OCI-LY1 (cell line): Measurements from ENCODE around the gene TRIM7.

Source experiments
- H2AFZ ChIP-seq: fragments of 200-600 bp; sonication (generic), shearing (Covaris generic); 2 replicates; pipeline ENCODE4 v1.6.0; 2014; ENCODE audit warnings: antibody characterized with exemption, mild to moderate bottlenecking, low read length
- H3F3A ChIP-seq: fragments of 200-600 bp; sonication (generic), shearing (Covaris generic); 2 replicates; pipeline ENCODE4 v1.6.0; 2014; ENCODE audit warnings: mild to moderate bottlenecking, antibody characterized with exemption, low read length, moderate library complexity; ENCODE audit not compliant: insufficient read depth
- H3K27ac ChIP-seq: fragments of 200-600 bp; sonication (generic); 2 replicates; pipeline ENCODE4 v1.5.1; 2014; ENCODE audit warnings: low read length, mixed run types, mild to moderate bottlenecking, low read depth; ENCODE audit not compliant: poor library complexity, severe bottlenecking
- H3K27me3 ChIP-seq: fragments of 200-600 bp; sonication (generic); 2 replicates; pipeline ENCODE4 v1.6.0; 2014; ENCODE audit warnings: antibody characterized with exemption, mild to moderate bottlenecking, low read length, moderate library complexity; ENCODE audit not compliant: insufficient read depth
- H3K36me3 ChIP-seq: fragments of 200-600 bp; sonication (generic); 2 replicates; pipeline ENCODE4 v1.6.1; 2014; ENCODE audit warnings: mild to moderate bottlenecking, antibody characterized with exemption, low read length, moderate library complexity, mixed read lengths; ENCODE audit not compliant: insufficient read depth
- H3K4me1 ChIP-seq: fragments of 200-600 bp; sonication (generic); 2 replicates; pipeline ENCODE4 v1.5.1; 2014; ENCODE audit warnings: mild to moderate bottlenecking, low read length, moderate library complexity; ENCODE audit not compliant: insufficient read depth, severe bottlenecking
- H3K4me2 ChIP-seq: fragments of 200-600 bp; sonication (generic), shearing (Covaris generic); 2 replicates; pipeline ENCODE4 v1.6.1; 2014; ENCODE audit warnings: low read length
- H3K4me3 ChIP-seq: fragments of 200-600 bp; sonication (generic); 2 replicates; pipeline ENCODE4 v1.5.1; 2014; ENCODE audit warnings: low read length, low read depth, mild to moderate bottlenecking, mixed read lengths; ENCODE audit not compliant: poor library complexity, severe bottlenecking
- H3K79me2 ChIP-seq: fragments of 200-600 bp; shearing (Covaris generic); 2 replicates; pipeline ENCODE4 v1.6.1; 2016; ENCODE audit warnings: mixed run types, low read length, mixed read lengths; ENCODE audit not compliant: insufficient read depth
- H3K9ac ChIP-seq: fragments of 200-600 bp; sonication (generic), shearing (Covaris generic); 2 replicates; pipeline ENCODE4 v1.6.1; 2014; ENCODE audit warnings: mild to moderate bottlenecking, low read length, mixed read lengths
- H3K9me2 ChIP-seq: fragments of 200-600 bp; sonication (generic), shearing (Covaris generic); 2 replicates; pipeline ENCODE4 v1.6.1; 2014; ENCODE audit warnings: low read depth, mild to moderate bottlenecking, low read length, mixed read lengths
- H3K9me3 ChIP-seq: fragments of 200-600 bp; shearing (Covaris generic); 2 replicates; pipeline ENCODE4 v1.6.1; 2014; ENCODE audit warnings: low read length, mixed read lengths
- H4K20me1 ChIP-seq: fragments of 200-600 bp; sonication (generic), shearing (Covaris generic); 2 replicates; pipeline ENCODE4 v1.6.0; 2016; ENCODE audit warnings: mild to moderate bottlenecking, low read length; ENCODE audit not compliant: insufficient read depth
- CTCF ChIP-seq: fragments of 200-600 bp; sonication (generic), shearing (Covaris generic); IDR thresholded peaks from 2 replicates; pipeline ENCODE4 v1.5.1; 2017; ENCODE audit warnings: mild to moderate bottlenecking, antibody characterized with exemption, low read length, moderate library complexity, mixed read lengths
- EZH2 ChIP-seq: fragments of 200-600 bp; sonication (generic), shearing (Covaris generic); IDR thresholded peaks from 2 replicates; pipeline ENCODE4 v1.8.0; 2017; ENCODE audit warnings: borderline replicate concordance, mixed run types, mild to moderate bottlenecking, antibody characterized with exemption, low read length, moderate library complexity, mixed read lengths

The TRIM7 gene

GRCh38 chr5:181224390-181225229, 19.6 kb upstream of the TRIM7 start:
- Histone ChIP-seq H3F3A (0 out of 2 replicates have a peak, but pooled peaks cover 6% of the 10 kb centered on the region), H3K27me3 (no peaks in the 10 kb centered on the region), H3K4me3 (peak overlapping the region; percentile 67), H3K9me2 (no peaks in the 10 kb centered on the region), H3K9me3 (no peaks in the 10 kb centered on the region), H3K4me1 (peaks cover 43% of the 10 kb centered on the region), H3K9ac (peak overlapping the region; percentile 75), H4K20me1 (no peaks in the 10 kb centered on the region), H3K4me2 (peak overlapping the region; percentile 96), H3K27ac (peak overlapping the region; percentile 96), H2AFZ (no peak overlapping the region), H3K36me3 (peaks cover 23% of the 10 kb centered on the region), H3K79me2 (no peaks in the 10 kb centered on the region)
- TF ChIP-seq CTCF (no peak), EZH2 (no peak)

- Histone ChIP-seq H3K36me3 (peaks cover 16% of the 10 kb centered on the region), H3K9ac (peak overlapping the region; percentile 75), H3K9me3 (no peaks in the 10 kb centered on the region), H3F3A (0 out of 2 replicates have a peak, but pooled peaks cover 6% of the 10 kb centered on the region), H3K79me2 (no peaks in the 10 kb centered on the region), H3K4me2 (peak overlapping the region; percentile 96), H3K4me3 (peak overlapping the region; percentile 67), H2AFZ (no peak overlapping the region), H3K9me2 (no peaks in the 10 kb centered on the region), H3K4me1 (peaks cover 39% of the 10 kb centered on the region), H3K27me3 (no peaks in the 10 kb centered on the region), H4K20me1 (no peaks in the 10 kb centered on the region), H3K27ac (peak overlapping the region; percentile 96)
- TF ChIP-seq CTCF (no peak), EZH2 (no peak)
These were observed 18.9 kb upstream of the TRIM7 start for GRCh38 chr5:181223729-181224389.

GRCh38 chr5:181223058-181223728, 18.2 kb upstream of the TRIM7 start, which contains the start of gene TRIM41:
Gene TRIM41, plus strand, starts transcription at chr5:181223281. Its CDS starts 719 bp downstream, at chr5:181224000.
- no peaks in the 10 kb centered on the region for H3K79me2 ChIP-seq
- H3K9ac ChIP-seq: peak within 1 kb of the TSS; percentile 82
- no peaks in the 10 kb centered on the region for H4K20me1 ChIP-seq
- no peak within 1 kb of the TSS for H2AFZ ChIP-seq
- no peaks in the 10 kb centered on the region for H3K27me3 ChIP-seq
- H3K9me2 ChIP-seq: no peaks in the 10 kb centered on the region
- peaks cover 16% of the 10 kb centered on the region for H3K36me3 ChIP-seq
- no peaks in the 10 kb centered on the region for H3K9me3 ChIP-seq
- H3K27ac ChIP-seq: peak within 1 kb of the TSS; percentile 96
- TF ChIP-seq CTCF (no peak), EZH2 (no peak)
- peak within 1 kb of the TSS; percentile 96 for H3K4me2 ChIP-seq
- H3K4me1 ChIP-seq: peaks cover 39% of the 10 kb centered on the region
- 0 out of 2 replicates have a peak, but pooled peaks cover 6% of the 10 kb centered on the region for H3F3A ChIP-seq
- peak within 1 kb of the TSS; percentile 67 for H3K4me3 ChIP-seq
